ENCODE measurements around the gene UROD.
"Not testable (repeated sequence)": the region's sequence is repeated elsewhere in the genome, so short reads cannot be mapped to it uniquely, and the experiment has no call there.

UROD gene

DNA sequence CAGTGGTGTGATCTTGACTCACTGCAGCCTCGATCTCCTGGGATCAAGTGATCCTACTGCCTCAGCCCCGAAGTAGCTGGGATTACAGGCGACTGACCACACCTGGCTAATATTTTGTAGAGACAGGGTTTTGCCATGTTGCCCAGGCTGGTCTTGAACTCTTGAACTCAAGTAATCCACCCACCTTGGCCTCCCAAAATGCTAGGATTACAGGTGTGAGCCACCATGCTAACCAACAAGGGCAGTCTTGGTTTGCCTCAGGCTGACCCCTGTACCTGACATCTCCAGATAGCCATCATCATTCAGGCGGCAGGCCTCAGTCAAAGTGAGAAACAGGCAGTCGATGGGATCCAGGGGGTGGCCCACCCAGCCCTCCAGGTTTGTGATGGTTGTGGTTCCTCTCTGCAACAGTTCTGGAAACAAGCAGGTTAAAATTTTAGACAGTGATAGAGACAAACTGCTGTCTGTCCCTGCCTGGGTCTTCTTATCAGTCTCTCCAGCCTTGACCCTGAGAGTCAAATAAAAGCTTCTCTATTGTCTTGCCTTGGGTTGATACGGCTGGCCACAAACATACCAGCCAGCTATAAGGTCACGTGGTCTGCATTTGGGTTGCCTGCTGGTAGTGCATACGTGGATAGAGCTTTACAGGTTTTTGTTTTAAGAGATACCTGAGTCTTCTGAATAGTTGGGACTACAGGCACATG, 26.8 kb downstream of the UROD start:
- DNase-seq (ENCODE audit: low read depth in 4 of 4, low spot score in 1 of 4) = no peak

DNA sequence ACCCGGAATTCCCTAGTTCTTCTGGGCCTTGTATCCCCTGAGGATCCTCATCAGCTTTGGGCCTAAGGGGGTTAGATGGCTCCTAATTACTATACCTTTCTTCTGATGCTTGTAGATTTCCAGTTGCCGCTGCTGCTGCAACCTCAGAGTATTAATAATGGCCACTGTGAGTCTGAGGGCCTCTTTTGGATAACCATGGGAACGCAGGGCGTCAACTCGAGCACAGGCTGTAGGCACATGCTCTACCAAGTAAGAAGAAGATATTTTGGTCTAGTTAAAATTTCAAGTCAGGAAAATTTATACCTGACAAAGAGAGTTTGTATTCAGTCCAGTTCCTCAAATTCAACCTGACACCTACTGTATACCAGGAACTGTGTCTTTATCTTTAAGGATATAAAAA, 28.2 kb downstream of the UROD start:
- no peak for DNase-seq (ENCODE audit: low read depth in 4 of 4, low spot score in 1 of 4)

DNA sequence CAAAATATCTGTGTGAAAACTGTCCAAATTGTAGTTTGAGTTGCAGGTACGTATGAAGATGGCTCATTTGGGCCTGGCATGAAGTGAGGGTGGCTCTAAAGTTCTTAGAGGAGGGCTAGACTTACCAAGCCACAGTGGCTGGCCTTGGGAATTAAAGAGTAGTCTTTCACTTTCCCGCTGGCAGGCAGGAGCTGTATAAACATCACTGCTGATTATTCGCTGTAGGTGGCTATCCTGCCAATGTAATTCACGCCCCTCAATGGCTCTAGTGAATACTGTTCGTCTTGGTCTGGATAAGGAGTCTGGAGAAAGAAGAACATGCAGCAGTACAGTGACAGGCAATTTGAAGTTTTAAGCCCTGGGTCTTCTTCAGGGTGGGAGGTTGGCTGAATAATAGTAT, 31.0 kb downstream of the UROD start:
- no peak for DNase-seq (ENCODE audit: low read depth in 4 of 4, low spot score in 1 of 4)

DNA sequence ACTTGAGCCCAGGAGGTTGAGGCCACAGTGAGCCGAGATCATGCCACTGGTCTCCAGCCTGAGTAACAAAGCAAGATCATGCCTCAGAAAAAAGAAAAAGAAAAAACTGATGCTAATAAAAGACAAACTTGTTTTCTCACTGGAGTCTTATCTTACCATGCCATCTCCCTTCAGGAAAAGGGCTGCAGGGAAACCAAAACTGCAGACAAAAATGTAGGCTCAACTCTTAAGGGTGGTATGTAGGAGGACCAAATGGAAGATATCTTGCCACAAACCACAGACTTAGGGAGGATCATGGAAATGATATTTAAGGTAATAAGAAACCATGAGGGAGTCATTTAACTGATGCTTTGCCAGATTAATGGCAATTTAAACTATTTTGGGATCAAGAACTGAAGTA, 32.9 kb downstream of the UROD start:
- DNase-seq (ENCODE audit: low read depth in 4 of 4, low spot score in 1 of 4) = no peak

DNA sequence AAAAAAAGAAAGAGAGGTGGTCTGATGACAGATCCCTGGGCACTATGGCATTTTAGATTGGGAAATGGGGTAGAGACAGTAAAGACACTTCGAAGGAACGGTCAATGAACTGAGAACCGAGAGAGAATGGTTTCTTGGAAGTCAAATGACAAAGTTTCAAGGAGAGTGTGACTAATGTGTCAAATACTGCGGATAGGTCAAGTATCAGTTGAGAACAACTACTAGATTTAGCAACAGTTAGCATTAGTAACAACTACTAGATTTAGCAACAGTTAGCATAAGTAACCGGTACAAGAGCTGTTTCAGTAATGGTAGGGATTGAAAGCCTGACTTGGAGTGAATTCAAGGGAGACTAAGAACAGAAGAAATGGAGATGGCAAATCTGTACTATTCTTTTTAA, 35.0 kb downstream of the UROD start:
- no peak for DNase-seq (ENCODE audit: low read depth in 4 of 4, low spot score in 1 of 4)

DNA sequence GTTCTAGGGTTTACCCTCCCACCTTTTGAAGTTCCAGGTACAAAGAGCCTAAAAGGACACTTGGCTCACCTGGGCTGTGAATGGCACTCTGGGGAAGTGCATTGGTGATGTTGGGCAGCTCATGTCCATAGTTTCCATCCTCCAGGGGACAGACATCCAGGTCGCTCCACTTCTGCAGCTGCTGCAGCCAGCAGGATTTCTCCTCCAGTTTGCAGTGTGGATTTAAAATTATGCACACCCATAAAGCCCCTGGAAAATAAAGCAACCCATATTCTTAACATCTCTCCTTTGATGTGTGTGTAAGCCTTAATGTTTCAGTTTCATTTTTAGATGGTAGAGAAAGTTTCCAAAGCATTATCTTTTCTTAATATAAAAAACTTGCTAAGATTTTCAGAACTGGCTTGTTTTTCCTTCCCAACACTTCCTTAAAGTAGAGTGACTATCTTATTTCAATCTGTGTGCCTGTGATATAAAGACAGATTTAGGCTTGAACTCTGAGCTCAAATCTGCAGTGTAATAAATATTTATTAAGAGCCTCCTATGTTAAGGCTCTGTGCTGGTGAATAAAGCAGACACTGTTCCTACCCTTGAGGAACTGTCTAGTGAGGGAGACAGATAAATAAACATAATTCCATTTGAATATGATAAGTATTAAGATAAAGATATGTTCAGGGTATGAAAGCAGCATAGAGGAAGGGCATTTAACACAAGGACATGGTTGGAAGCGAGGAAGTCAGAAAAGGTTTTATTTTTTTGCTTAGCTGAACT, 39.1 kb downstream of the UROD start:
- DNase-seq (ENCODE audit: low read depth in 4 of 4, low spot score in 1 of 4) = no peak

DNA sequence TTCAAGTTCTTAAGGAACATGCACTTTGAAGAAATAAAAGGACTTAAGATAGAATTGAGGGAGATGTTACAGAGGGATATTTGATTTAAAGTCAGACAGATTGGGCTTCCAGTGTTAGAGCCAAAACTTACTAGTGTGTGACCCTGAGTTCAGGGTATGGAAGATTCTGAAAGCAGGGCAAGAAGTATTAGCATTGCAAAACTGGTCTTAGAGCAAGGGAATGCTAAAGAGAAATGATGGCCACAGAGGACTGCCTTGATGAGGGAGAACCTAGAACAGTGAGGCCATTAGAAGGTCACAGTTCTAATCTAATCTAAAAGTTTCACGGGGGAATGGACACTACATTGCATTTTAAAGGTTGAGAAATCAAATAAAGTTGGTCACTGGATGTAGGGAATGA, 45.5 kb downstream of the UROD start:
- no peak for DNase-seq (ENCODE audit: low read depth in 4 of 4, low spot score in 1 of 4)

DNA sequence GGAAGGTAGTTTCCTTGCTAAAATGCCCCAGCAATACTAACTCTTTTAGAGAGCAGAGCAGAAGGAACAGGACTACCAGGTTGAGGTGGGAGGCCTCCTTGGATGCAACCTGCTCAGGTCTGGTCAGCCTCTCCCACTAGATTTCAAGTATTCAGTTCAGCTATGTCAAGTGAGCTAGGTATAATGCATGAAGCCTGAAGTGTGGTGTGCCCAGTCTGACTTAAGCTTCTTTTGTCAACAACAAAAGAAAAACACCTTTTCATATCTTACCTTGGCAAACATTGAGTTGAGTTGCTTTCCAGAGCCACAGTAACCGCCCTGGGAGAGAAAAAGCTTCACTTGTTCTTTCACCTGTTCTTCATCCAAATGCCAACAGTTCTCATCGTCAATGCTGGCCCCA, 47.8 kb downstream of the UROD start:
- no peak for DNase-seq (ENCODE audit: low read depth in 4 of 4, low spot score in 1 of 4)

DNA sequence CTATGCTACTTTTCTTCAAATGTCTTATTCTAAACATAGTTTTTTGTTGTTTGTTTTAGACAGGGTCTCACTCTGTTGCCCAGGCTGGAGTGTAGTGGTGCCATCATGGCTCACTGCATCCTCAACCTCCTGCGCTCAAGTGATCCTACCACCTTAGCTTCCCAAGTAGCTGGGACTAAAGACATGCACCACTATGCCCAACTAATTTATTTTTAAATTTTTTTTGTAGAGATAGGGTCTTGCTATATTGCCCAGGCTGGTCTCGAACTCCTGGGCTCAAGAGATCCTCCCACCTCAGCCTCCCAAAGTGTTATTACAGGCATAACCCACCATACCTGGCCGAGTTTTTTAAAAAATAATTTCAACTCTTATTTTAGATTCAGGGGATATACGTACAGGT, 50.4 kb downstream of the UROD start:
- DNase-seq (ENCODE audit: low read depth in 4 of 4, low spot score in 1 of 4) = not testable (repeated sequence)

DNA sequence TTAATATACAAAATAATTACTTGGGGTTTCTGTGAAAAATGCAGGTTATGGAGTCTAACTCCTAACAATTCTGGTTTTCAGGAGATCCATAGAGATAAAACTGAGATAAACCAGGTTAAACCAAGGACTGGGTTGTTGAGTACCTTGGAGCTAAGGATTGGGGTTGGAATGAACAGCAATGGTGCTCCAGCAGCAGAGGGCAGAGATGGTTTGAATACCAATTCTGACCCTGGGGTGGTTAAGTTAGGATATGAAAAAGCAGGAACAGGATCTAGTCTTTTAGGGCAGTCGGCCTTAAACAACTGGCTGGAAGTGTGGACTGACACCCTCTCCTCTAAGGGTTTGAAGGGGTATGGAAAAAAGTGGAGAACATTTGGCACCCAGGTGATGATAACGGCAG, 53.0 kb downstream of the UROD start:
- DNase-seq (ENCODE audit: low read depth in 4 of 4, low spot score in 1 of 4) = no peak

Measured in stimulated activated CD4-positive, alpha-beta T cell treated with anti-CD3 and anti-CD28 coated beads, Interleukin-1b, Interleukin-23, amount 100 ng/mL, for 24 hours (primary cell).